HG03342 (cell line): Measurements from ENCODE around the gene KRT10.
"Not testable (repeated sequence)": the region's sequence is repeated elsewhere in the genome, so short reads cannot be mapped to it uniquely, and the experiment has no call there.

Experiments
- ATAC-seq: cut with Tn5 transposase; IDR thresholded peaks from one replicate; pipeline ENCODE4 v1.9.1; 2021; ENCODE audit warnings: mild to moderate bottlenecking, moderate library complexity; ENCODE audit not compliant: unreplicated experiment

Gene KRT10

DNA sequence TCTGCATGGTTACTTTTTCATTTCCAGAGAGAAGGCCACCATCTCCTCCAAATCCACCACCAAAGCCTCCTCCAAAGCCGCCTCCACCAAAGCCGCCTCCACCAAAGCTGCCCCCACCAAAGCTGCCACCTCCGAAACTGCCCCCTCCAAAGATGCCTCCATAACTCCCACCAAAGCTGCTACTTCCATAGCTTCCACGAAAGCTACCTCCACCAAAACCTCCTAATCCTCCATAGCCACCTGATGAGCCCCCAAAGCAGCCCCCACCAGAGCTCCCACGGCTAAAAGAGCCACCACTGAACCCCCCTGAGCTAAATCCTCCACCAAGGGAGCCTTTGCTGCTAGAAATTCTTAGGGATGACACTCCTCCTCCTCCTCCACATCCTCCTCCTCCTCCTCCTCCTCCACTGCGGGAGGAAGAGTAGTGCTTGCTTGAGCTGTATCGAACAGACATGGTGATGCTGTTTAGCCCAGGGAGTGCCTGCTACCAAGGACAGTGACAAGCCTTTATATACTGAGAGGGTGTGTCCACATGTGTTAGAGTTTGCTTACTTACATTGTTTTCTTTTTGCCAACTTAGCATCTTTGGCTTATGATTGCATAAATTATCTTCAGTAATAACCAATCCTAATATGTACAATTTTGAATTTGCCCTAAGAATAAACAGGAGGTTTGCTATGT is at the start of gene KRT10:
Gene KRT10 (minus strand): TSS at position 483 of the 681 bp plus-strand sequence. CDS start 29 bp downstream, at position 454.
- no peak for ATAC-seq

DNA sequence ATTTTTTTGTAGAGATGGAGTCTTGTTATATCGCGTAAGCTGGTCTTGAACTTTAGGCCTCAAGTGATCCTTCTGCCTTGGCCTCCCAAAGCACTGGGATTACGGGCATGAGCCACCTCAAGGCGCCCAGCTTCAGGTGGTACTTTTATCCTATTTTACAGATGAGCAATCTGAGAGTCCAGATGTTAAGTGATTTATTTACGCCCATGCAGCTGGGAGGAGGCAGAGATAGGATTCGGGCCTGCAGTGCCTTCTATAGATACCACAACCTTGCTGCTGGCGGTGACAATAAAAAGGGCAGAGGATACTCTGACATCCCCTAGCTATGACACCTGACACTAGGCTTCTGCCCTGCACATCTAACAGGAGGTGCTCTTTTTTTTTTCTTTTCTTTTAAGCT is 48.9 kb upstream of the KRT10 start:
- no peak for ATAC-seq

DNA sequence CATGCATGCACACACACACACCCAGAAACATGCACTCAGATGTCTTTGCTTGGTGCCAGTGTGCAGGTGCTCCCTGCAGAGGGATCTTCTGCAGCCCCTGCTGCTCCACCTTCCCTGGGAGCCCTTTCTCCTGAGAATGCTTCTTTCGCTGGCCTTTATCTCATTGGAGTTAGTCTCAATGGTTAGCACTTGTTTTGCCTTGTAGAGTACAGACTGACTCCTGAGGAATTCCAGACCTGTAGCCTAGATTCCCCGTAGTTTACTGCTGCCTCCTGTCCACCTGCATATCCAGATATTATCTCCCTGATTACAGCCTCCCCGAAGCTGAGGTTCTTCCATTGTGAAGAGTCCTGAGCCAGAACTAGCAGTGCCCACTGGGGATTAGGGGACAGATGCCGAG is 47.7 kb upstream of the KRT10 start:
- no peak for ATAC-seq

GRCh38 chr17:40866838-40867237 is 44.4 kb upstream of the KRT10 start, which contains the start of gene KRT12:
Gene KRT12 (minus strand): TSS chr17:40867223. CDS start chr17:40867186, 37 bp downstream.
- ATAC-seq, result no peak

GRCh38 chr17:40864661-40865390 is 42.4 kb upstream of the KRT10 start:
- no peak for ATAC-seq

DNA sequence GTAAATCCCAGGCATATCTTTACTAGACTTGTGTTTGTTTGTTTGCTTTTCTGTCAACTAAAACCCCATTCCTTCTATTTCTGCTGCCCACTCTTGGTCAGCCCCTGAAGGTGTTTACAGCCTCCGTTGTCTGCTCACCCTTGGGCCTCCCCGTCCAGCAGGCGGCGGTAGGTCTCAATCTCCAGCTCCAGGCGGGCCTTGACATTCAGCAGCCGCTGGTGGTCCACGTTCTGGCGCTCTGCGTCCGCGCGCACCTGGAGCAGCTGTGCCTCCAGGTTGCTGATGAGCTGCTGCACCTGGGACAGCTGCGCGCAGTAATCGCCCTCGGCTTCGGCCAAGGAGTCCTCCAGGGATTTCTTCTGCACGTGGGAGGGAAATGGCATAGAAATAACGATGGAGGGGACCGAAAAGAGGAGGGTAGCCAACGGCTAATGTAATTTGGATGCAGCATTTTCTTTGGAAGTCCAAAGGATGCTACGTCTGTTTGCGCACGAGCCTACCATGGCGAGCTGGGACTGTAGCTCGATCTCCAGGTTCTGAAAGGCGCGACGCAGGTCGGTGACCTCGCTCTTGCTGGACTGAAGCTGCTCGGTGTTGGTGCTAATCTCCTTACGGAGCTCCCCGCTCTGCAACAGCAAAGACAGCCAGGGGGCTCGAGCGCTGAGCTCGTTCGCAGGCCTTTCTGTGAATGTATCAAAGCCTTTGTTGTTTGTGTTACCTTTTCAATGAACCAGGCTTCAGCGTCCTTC is 40.7 kb upstream of the KRT10 start:
- ATAC-seq, result no peak

GRCh38 chr17:40859536-40859935 is 37.1 kb upstream of the KRT10 start:
- ATAC-seq, result no peak

- ATAC-seq, result not testable (repeated sequence)
These were observed 36.3 kb upstream of the KRT10 start for GRCh38 chr17:40858667-40859066.

DNA sequence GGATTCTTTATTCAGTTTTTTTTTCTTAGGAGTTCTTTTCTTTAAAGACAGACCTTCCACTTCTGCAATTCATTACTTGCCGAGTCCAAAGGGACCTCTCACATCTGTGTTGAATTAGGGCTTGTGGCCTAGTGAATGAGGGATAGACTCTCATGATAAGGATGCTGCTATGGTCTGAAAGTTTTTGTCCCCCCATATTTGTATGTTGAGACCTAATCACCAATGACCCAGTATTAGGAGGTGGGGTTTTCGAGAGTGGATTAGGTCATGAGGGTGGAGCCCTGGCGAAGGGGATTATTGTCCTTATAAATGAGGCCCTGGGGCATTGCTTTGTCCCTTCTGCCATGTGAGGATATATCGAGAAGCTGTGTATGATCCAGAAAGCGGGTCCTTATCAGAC is 35.1 kb upstream of the KRT10 start:
- ATAC-seq, result no peak

GRCh38 chr17:40854175-40854814 is 31.9 kb upstream of the KRT10 start:
- no peak for ATAC-seq

GRCh38 chr17:40852364-40852763 is 29.9 kb upstream of the KRT10 start:
- ATAC-seq, result no peak

GRCh38 chr17:40850293-40850972 is 28.0 kb upstream of the KRT10 start:
- no peak for ATAC-seq

DNA sequence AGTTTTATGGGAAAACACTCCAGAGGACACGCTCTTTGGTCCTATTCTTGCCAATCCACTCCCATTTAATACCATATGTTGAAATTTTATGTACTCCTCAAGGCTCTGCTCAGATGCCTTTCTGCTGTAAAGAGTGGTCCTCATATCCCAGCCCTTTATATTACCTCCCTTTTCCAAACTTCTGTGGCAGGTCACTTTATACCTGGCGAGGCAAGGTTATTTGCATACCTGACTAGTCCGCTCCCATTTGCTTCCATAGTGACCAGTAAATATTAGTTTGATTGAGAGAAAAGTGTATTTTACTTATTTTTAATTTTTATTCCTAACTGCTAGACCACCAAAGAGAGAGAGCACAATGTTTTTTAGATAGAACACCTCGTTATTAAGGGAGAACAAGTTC is 27.3 kb upstream of the KRT10 start:
- no peak for ATAC-seq

DNA sequence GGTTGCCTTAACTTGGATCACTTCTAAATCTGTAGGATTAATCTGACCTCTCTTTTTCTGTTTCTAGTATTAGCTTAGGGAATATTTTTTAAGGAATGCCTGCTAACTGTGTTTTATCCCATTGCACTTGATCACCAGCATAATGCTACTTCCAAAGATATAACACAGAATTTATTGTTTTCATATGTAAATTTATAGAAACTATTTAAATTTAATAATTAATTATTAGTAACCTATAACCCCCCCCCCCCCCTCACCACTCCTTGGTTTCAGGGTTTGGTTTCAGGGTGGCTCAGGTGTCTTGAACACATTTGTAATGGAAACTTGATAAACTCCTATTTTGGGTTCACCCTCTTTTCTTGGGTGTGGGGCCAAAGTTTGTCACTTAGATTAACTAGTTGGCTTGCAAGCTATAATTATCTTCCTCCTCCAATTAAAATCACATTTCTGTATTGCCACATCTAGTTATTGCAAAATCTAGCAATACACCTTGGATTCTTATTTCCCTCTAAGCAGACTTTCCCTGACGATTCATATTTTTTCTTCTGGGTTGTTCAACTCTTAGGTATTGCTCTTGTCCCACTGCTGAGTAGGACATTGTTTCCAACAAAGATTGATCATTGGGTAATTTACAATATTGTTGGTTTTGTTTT is 26.3 kb upstream of the KRT10 start:
- ATAC-seq, result no peak

GRCh38 chr17:40846515-40847144 is 24.2 kb upstream of the KRT10 start:
- ATAC-seq, result no peak

GRCh38 chr17:40844671-40845107 is 22.3 kb upstream of the KRT10 start:
- no peak for ATAC-seq

DNA sequence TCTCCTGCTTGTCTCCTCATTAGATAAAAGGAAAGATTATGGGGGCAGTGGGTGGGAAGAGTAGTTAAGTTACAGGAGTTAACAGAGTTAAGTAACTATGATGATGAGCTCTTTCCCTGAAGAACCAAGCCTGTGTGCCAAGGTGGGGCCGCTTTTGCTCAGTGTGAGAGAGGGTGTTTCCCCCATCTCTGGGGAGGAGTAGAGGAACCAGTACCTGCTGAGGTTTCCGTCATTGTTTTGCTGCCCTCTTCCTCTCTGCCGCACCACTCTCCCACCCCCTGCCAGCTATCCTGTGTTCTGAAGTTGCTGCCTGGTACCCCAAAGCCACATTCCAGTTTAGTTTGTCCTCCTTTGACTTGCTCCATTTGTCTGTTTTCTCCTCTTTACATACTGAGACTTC is 20.8 kb upstream of the KRT10 start:
- no peak for ATAC-seq

GRCh38 chr17:40841246-40841645 is 18.8 kb upstream of the KRT10 start:
- no peak for ATAC-seq

GRCh38 chr17:40839194-40839593 is 16.8 kb upstream of the KRT10 start:
- ATAC-seq, result no peak

DNA sequence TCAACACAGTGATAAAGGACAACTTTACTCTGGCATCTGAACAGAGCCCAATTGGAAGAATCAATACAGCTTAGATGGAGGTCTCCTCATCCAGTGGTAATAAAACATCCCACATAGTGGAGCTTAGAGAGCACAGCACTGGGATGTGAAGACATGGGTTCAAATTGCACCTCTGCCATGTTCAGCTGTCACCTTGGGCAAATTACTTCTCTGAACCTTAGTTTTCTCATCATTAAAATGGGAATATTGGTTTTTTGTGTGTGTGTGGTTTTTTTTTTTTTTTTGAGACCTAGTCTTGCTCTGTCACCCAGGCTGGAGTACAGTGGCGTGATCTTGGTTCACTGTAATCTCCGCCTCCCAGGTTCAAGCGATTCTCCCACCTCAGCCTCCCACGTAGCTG is 13.6 kb upstream of the KRT10 start:
- no peak for ATAC-seq
